Measurements from ENCODE around the gene PRICKLE3.
A peak's percentile ranks its signal among the peaks of the same experiment; 100 is the strongest.
"Not testable (repeated sequence)": the region's sequence is repeated elsewhere in the genome, so short reads cannot be mapped to it uniquely, and the experiment has no call there.

PRICKLE3 gene

GRCh38 chrX:49177873-49178480 lies 8.2 kb downstream of the PRICKLE3 start:
- no peak for DNase-seq

DNA sequence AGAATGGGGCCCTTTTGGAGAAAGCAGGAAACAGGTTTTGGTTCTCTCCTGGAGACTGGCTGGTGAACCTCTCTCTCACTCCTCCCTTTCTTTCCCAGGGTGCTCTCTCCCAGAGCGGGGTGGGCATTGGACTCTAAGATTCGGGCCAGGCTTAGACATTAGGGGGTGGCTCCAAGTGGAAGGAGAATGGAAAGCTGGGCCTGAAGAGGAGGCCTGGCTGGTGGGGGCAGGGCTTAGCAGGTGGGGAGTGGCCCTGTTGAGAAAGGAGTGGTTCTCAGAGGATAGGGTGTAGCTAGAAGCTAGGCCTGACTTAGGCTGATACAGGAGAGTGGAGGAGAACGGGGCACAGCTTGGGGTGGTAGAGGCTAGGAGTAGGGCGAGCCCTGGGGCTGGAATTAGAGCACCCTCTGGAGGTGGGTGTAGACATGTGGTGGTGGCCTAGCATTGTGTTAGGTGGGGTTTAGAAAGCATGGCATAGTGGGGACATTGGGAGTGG lies 8.8 kb downstream of the PRICKLE3 start:
- DNase-seq: no peak

- DNase-seq: no peak
Measured at GRCh38 chrX:49176421-49177326, 9.5 kb downstream of the PRICKLE3 start.

- DNase-seq: no peak
Measured at GRCh38 chrX:49175435-49176274, 10.5 kb downstream of the PRICKLE3 start.

GRCh38 chrX:49174723-49175122 lies 11.4 kb downstream of the PRICKLE3 start:
- DNase-seq: no peak

DNA sequence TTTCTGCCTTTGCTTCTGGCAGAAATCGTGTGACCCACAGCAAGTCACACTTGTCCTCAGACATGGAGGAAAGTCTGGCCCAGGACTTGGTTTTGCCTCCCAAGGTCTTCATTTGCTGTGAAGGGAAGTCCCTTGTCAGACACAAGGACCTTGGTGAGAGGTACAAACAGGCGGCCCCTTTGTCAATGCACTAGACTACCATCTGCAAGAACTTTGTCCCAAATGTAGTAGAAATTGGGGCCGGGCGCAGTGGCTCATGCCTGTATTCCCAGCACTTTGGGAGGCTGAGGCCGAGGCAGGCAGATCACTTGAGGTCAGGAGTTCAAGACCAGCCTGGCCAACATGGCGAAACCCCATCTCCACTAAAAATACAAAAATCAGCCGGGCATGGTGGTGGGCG lies 12.6 kb downstream of the PRICKLE3 start:
- DNase-seq: not testable (repeated sequence)

DNA sequence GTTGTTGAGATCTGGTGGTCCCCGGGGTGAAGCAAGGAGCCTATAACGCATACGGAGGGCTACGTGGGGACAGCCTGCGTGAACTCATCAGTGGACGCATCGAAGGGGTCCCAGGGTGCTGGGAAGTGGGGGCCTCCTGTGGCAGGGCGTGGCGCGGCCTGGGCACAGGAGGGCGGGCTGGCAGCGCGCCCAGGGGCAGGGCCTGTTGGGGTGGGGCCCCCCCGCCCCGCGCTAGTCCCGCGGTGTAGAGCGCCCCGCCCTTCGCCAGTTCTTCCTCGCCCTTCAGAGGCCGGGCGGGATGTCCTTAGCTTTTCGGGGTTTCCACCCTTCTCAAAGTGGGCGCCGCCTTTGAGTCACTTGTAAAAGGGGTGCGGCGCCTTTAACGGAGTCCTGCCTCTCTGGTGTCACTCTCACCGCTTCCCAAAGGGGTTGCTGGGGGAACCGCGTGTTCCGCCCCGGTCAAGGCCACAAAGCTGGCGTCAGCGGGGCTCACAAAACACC lies 13.8 kb downstream of the PRICKLE3 start:
- peak; percentile 76 to 80 for DNase-seq

- peak; percentile 78 to 83 for DNase-seq
Measured at GRCh38 chrX:49171752-49172279, 14.4 kb downstream of the PRICKLE3 start, which contains the start of gene PLP2. TSS of gene PLP2 (plus strand) at chrX:49171898. CDS start at chrX:49172001, 103 bp downstream.

DNA sequence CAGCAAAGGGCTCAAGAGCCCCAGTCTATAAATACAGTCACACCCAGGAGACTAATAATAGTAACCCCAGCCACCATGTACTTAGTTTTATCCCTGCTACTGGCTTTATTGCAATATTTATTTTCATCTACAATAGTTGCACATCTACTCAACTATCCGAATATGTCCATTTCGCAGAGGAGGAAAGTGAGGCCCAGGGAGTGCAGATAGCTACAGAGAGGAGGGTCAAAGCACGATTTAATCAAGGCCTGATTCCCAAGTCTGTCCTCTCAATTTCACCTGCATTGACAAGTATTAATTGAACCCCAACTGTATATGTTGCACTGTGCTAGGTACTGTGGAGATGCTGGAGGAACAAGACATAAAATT lies 18.4 kb downstream of the PRICKLE3 start:
- no peak for DNase-seq

- peak; percentile 76 to 78 for DNase-seq
Measured at GRCh38 chrX:49166914-49167739, 19.0 kb downstream of the PRICKLE3 start.

DNA sequence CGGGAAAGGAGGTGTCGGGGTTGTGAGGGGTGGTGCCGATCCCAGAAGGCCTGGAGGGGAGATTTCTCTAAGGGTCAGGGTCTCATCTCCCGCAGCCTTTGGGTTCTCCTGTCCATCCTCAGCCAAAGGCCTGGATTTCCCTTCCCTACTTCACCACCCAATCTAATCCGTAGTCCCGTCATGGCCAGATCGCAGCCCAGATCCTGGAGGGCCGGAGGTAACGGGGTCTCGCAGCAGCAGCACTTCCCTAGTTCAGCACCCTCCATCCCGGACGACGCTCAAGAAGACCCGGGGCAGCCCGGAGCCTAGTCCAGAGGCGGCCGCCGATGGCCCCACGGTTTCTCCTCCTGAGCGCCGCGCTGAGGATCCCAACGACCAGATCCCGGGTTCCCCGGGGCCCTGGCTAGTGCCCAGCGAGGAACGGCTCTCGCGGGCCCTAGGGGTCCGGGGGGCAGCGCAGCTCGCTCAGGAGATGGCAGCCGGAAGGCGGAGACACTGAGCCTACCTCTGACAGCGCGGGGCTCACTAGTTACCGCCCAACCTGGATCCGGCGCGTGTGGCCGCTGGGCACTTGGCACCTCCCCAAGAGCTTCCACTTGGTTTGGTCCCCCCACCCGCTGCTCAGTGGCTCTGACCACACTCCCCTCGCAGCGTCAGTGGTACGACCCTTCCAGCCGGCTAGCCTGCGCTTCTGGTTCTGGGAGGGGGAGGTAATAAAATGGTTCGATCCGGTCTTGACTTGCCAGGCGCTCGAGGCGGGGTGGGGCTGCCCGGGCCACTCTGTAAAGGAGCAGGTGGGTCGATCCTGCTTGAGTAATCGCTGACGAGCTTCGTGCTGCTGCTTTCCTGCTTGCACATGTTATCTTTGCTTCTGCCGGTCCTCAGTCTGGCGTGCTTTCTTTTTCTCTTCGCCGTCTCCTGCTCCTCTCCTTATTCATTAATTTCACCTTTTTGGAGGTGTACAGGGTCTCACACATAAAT lies 20.0 kb downstream of the PRICKLE3 start:
- peak; percentile 74 to 81 for DNase-seq

GRCh38 chrX:49164589-49165360 lies 21.4 kb downstream of the PRICKLE3 start:
- no peak for DNase-seq

GRCh38 chrX:49163555-49164419 lies 22.4 kb downstream of the PRICKLE3 start:
- peak; percentile 83 to 87 for DNase-seq

DNA sequence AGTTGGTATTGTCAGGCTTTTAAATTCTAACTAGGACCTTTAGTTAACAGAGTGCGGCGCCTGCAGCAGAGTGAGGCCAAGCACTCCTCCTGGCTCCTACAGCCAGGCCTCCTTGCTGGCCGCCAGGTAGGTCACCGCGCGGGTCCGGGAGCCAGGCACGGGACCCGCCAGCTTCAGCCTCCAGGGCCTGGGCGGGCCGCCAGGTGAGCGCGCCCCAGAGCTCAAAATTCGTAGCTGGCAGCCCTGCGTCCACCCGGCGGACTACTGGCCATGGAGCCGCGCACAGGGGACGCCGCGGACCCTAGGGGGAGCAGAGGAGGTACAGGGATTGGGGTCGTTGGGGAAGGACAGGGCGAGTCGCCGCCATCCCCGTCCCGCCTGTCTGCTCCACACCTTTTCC lies 23.6 kb downstream of the PRICKLE3 start, which contains the start of gene MAGIX:
TSS of gene MAGIX (plus strand) at position 139 of the 400 bp plus-strand sequence. CDS start at position 271, 132 bp downstream.
- no peak for DNase-seq

DNA sequence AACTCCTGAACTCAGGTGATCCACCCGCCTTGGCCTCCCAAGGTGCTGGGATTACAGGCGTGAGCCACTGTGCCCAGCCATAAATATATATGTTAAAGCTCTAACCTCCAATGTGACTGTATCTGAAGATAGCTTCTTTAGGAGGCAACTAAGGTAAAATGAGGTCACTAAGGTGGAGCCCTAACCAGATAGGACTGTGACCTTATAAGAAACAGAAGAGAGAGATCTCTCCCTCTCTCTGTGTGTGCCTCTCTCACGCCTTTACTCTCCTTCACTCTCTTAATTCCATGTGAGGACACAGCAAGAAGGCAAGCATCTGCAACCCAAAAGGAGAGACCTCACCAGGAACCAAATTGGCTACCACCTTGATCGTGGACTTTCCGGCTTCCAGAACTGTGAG lies 24.5 kb downstream of the PRICKLE3 start:
- DNase-seq: no peak

GRCh38 chrX:49160908-49161307 lies 25.3 kb downstream of the PRICKLE3 start:
- DNase-seq: no peak

DNA sequence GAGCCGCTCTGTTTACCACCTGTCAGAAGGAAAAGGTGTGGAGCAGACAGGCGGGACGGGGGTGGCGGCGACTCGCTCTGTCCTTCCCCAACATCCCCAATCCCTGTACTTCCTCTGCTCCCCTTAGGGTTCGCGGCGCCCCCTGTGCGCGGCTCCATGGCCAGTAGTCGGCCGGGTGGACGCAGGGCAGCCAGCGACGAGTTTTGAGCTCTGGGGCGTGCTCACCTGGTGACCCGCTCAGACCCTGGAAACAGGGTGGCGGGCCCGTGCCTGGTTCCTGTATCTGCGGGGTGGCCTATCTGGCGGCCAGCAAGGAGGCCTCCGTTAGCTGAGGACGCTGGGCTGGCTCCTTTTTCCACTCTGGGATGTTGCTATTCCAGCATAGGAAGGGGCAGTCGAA lies 29.0 kb downstream of the PRICKLE3 start:
- DNase-seq: no peak

All from activated T-cell treated with anti-CD3 and anti-CD28 coated beads, Interleukin-2, amount 50 U/mL, for 48 hours (primary cell).